Testis (tissue), 3 donors: ENCODE measurements around the gene EMILIN3. TPM values are rescaled to one million over a fixed set of nuclear protein-coding genes. Genes with fewer than 3 reads are reported as not detected.

Experiments used
- DNase-seq: peaks from one replicate; pipeline ENCODE4 v3.0.0-alpha.2; 2019
- H3K27ac ChIP-seq, 2 donors: fragments of 200-600 bp; sonication (generic); one replicate each; pipeline ENCODE4 v1.5.1; 2019
- H3K27me3 ChIP-seq: fragments of 200-600 bp; sonication (generic); one replicate; pipeline ENCODE4 v1.5.1; 2019
- H3K36me3 ChIP-seq: fragments of 200-600 bp; sonication (generic); one replicate; pipeline ENCODE4 v1.5.1; 2017; ENCODE audit warnings: low read depth; ENCODE audit errors: missing control alignments
- H3K4me1 ChIP-seq: fragments of 200-600 bp; sonication (generic); one replicate; pipeline ENCODE4 v1.5.1; 2019
- H3K4me3 ChIP-seq, 2 donors: fragments of 200-600 bp; sonication (generic); one replicate each; pipeline ENCODE4 v1.5.1; 2017 to 2019
- H3K9me3 ChIP-seq: fragments of 200-600 bp; sonication (generic); one replicate; pipeline ENCODE4 v1.5.1; 2017
- POLR2A ChIP-seq: fragments of 450-650 bp; IDR thresholded peaks from one replicate; pipeline ENCODE4 v1.6.1; 2017; ENCODE audit warnings: antibody characterized with exemption, mild to moderate bottlenecking, moderate library complexity
- WGBS, 2 donors: methylation state at CpG; one replicate each; pipeline ENCODE4 v1.1.5; 2018; 5-methylcytosine and 5-hydroxymethylcytosine counted together
- intact Hi-C: fragments of 100-400 bp; cut with DNase I; formaldehyde crosslinking; loops from one replicate; pipeline ENCODE4 v1.15.1; 2023; ENCODE audit warnings: low total_unique reads
- polyA plus RNA-seq: library from polyadenylated mRNA; stranded (reverse); fragments of 350-450 nt; fragmentation: Illumina TruSeq; extraction: RNeasy Lipid Tissue Mini Kit (QIAGEN cat#74804); gene quantifications from one replicate; pipeline ENCODE4 v1.2.3, GENCODE V29; 2014; ENCODE audit warnings: low read depth, low replicate concordance; ENCODE audit not compliant: insufficient read depth
- total RNA-seq, 2 donors: library from RNA; depleted of rRNA; stranded (reverse); fragments of >200 nt; gene quantifications; one replicate each; pipeline ENCODE4 v1.2.3, GENCODE V29; 2016
- TF ChIP-seq, protein P1 (sequence below), 3 experiments: fragments of 450-650 bp in 2 of 3; fragments of 200-600 bp in 1 of 3; sonication (generic) in 1 of 3; IDR thresholded peaks; one replicate each; pipeline ENCODE4 v1.5.1; 2016 to 2019; ENCODE audit warnings: antibody characterized with exemption in 3 of 3, mild to moderate bottlenecking in 2 of 3, moderate library complexity in 1 of 3

EMILIN3 gene
- total and polyA plus RNA-seq, 3 donors from 2014 or later, result 3.7 to 14.8 (median 4.2) TPM

DNA sequence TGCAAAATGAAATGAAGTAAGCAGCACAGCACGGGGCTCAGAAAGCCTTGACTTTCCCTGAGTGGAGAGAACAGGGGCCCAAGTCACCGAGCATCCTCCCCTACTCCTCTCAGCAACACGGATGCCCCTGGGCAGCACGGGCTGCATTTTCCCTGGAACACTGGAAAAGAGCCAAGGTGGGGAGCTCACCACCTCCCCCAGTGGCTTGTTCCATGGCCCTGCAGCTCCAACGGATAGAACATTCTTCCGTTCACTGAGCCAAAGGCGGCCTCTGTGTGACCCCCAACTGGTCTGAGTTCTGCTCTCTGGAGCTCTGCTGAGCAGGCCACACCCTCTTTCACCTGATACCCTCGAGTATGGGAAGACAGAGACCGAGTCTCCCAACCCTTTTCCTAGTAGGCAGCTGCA, 20.8 kb upstream of the EMILIN3 start:
- intact Hi-C loops, result no loop called here
- Histone ChIP-seq H3K9me3 (no peaks in the 10 kb centered on the region), H3K36me3 (no peaks in the 10 kb centered on the region), H3K27me3 (no peaks in the 10 kb centered on the region), H3K4me1 (peaks cover 28% of the 10 kb centered on the region), H3K4me3 (no peak overlapping the region), H3K27ac (no peak overlapping the region)
- TF ChIP-seq, protein P1, sequence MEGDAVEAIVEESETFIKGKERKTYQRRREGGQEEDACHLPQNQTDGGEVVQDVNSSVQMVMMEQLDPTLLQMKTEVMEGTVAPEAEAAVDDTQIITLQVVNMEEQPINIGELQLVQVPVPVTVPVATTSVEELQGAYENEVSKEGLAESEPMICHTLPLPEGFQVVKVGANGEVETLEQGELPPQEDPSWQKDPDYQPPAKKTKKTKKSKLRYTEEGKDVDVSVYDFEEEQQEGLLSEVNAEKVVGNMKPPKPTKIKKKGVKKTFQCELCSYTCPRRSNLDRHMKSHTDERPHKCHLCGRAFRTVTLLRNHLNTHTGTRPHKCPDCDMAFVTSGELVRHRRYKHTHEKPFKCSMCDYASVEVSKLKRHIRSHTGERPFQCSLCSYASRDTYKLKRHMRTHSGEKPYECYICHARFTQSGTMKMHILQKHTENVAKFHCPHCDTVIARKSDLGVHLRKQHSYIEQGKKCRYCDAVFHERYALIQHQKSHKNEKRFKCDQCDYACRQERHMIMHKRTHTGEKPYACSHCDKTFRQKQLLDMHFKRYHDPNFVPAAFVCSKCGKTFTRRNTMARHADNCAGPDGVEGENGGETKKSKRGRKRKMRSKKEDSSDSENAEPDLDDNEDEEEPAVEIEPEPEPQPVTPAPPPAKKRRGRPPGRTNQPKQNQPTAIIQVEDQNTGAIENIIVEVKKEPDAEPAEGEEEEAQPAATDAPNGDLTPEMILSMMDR (IDR thresholded peaks at IDR 0.05), result no peak
- TF ChIP-seq POLR2A, result no peak
- no peak for DNase-seq
- 32 to 55% methylated on average over 6 to 9 of the region's 9 CpGs for WGBS, 2 donors

DNA sequence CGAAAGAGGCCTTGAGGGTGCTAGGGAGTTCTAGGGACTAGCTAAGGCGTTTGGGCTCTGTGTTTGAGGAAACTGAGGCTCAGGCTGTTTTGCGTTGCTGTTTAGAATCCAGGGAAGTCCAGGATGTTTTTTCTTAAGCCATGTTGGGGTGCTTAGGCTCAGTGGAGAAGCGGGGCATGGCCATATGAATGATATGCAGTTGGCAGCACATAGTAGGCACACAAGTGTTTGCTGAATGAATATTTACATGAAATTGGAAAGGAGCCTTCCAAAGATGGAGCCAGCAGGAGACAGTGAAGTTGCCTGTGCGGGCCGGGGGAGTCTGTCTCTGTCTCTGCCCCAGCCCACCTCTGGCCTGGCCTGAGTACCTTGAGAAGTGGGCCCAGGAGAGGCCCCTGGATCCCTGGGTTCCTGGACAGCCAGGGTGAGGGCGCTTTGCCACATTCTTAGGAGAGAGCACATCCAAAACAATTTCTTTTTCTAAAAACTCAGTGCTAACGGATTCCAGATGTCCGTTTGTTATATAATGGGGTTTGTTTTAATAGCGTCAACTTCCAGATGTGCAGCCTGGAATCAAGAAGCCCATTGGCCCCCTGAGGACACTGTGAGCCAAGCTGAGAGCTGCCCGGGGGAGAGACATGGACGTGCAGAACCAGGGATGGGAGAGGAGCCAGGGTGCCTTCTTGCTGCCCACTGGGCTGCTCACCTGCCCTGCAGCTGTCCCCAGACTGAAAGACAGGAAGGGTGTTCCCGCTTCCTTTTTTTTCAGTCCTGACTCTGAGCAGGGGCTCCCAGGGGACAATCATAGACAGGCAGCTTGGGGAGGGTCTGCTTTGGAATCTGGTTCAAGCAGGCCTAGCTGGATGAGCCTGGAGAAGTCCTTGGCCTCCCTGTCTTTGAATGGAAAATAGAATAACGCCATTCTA, 20.1 kb upstream of the EMILIN3 start:
- Histone ChIP-seq H3K4me3 (no peak overlapping the region), H3K27me3 (no peaks in the 10 kb centered on the region), H3K9me3 (no peaks in the 10 kb centered on the region), H3K27ac (no peak overlapping the region), H3K36me3 (no peaks in the 10 kb centered on the region), H3K4me1 (peaks cover 23% of the 10 kb centered on the region)
- intact Hi-C loops, result no loop called here
- no peak for DNase-seq
- WGBS, 2 donors, result 64 to 69% methylated on average over 14 of the region's 14 CpGs
- TF ChIP-seq POLR2A, result no peak
- TF ChIP-seq, protein P1 (IDR thresholded peaks at IDR 0.05), result no peak

DNA sequence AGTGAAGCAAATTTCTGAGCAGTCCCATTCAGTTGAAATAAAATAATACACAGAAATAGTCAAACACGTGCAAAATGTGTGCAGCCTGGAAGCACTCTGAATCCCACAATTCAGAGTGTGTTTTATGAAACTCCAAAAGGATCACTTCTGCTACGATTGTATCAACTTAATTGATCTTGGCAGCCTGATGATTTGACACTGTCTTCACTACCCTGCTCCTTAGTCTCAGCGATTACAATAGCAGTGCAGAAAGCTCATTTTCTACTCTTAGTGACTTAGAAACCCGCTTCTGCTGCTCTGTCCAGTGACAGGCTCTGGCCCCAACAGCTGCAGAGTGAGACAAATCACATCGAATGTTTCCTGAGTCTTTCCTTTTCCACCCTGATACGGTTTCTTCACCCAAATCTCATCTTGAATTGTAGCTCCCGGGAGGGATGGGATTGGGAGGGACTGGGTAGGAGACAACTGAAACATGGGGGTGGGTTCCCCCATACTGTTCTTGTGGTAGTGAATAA, 16.2 kb upstream of the EMILIN3 start:
- Histone ChIP-seq H3K27me3 (no peaks in the 10 kb centered on the region), H3K4me1 (peaks cover 19% of the 10 kb centered on the region), H3K4me3 (no peak overlapping the region), H3K36me3 (no peaks in the 10 kb centered on the region), H3K27ac (no peak overlapping the region), H3K9me3 (no peaks in the 10 kb centered on the region)
- intact Hi-C loops, result no loop called here
- TF ChIP-seq, protein P1 (IDR thresholded peaks at IDR 0.05), result no peak
- no peak for TF ChIP-seq POLR2A
- 40 to 56% methylated on average over 7 of the region's 7 CpGs for WGBS, 2 donors
- DNase-seq, result no peak

DNA sequence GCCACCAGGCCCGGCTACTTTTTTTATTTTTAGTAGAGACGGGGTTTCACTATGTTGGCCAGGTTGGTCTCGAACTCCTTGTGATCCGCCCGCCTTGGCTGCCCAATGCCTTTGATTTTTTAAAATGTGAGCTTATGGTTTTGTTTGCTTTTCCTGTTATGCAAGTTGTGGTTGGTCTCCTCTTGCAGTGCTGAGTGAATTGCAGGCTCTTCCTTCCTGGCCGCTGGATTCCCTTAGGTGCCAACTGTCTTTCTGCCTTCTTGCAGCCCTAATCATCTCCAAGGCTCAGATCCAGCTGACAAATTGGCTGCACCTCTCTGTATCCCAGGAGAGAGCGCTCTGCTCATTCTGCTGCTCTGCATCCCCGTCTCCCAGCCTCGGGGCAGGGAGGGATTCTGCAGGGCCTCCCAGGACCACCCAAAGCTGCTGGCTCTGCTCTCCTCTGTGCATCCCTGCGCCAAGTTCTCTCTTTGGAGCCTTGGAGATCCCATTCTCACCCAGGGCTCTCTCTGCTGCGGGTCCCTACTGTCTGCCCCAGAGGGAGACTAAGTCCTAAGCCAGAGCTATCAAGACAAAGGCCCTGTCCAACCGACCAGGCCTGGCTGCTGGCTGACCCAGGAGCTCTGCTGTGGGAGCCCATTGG, 14.1 kb upstream of the EMILIN3 start:
- Histone ChIP-seq H3K36me3 (no peaks in the 10 kb centered on the region), H3K9me3 (no peaks in the 10 kb centered on the region), H3K4me1 (peaks cover 8% of the 10 kb centered on the region), H3K27ac (no peak overlapping the region), H3K4me3 (no peak overlapping the region), H3K27me3 (no peaks in the 10 kb centered on the region)
- intact Hi-C loops, result no loop called here
- no peak for TF ChIP-seq POLR2A
- TF ChIP-seq, protein P1 (IDR thresholded peaks at IDR 0.05), result no peak
- 53 to 65% methylated on average over 12 of the region's 12 CpGs for WGBS, 2 donors
- DNase-seq, result no peak
